Fibroblast of skin of scalp (primary cell): ENCODE results near the gene NCBP1.

Source experiments
- DNase-seq: peaks from one replicate; pipeline ENCODE4 v3.0.0-alpha.2; 2013

The NCBP1 gene

DNA sequence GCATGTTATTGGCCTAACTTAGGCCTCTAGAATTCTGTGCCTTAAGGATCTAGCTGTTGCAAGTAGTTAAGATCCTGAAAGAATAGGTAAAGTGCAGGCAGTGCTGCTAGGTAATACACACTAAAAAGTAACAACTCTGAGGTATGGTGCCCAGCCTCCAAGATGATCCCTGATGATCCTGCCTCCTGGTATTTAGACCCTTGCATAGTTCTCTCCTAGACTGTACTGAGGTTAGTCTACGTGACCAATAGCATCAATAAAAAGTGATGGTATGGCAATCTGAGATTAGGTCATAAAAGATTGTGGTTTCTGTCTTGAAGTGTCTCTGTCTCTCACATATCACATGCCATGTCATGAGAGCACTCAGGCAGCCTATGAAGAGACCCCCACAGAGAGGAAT, 9.7 kb upstream of the NCBP1 start:
- no peak for DNase-seq

DNA sequence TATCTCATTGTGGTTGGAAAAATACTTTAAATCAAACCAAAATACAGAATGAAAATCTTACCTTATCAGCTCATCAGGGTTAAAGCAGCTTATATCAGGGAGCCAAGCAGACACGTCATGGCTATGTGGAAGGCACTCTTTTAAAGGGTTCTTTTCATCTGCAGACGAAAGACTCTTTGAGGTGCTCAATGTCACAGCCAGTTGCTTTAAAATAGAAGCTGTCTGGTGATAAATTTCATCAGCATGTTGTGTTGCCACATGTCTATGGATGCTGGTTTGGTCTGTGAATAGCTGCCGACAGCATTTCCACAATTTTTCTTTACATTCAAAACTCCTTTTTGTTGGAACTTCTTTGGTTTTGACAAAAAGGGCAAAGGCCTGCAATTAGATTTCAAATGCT, 8.0 kb upstream of the NCBP1 start:
- DNase-seq = no peak

DNA sequence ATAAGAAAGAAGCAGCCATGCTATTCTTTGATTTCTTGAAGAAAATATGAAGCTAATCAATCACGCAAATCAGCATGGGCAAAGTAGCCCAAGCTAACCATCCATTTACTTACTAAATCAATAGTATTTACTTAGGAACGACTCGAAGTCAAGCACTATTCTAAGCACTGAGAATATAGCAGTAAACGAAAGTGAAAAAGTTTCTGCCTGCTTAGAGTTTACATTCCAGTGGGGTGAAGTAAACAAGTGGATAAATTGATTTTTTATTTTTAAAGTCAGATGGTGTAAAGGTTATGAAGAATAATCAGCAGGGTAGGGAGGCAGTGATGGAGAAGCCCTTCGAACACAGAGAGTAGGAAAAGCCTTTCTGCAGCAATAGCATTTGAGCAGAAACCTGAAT, 6.0 kb upstream of the NCBP1 start:
- DNase-seq = no peak

DNA sequence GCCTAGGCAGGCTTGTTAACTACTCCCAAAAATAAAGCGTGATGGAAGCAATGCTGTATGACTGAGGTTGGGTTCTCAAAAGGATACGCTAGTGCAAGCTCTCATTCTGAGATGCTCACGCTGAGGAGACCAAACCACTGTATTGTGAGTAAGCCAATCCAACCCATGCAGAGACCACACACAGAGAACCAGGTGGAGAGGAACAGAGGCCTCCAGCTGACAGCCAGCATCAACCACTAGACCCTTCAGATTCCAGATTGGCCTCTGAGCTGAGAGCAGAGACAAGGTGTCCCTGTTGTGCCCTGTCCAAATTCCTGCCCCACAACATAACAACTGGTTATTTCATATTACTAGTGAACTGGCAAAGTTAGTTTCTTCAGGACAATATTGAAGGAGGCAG, 5.0 kb upstream of the NCBP1 start:
- no peak for DNase-seq

DNA sequence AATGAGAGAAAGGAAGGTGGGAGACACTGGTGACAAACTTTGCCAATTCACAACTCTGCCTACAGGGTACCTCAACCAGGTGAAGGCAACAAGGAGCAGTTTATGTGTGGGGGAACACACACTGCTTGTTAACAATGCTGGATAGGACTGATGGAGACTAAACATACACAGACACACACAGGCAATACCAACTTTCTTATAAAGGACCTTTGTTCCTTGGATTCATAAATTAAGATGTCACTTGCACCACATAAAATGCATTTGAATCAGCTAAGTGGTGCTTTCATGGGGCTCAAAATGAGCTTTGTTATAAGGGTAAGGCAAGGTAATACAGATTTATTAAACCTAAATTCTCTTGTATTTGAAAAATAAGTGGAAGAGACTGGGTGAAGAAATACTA, 4.5 kb upstream of the NCBP1 start:
- no peak for DNase-seq

DNA sequence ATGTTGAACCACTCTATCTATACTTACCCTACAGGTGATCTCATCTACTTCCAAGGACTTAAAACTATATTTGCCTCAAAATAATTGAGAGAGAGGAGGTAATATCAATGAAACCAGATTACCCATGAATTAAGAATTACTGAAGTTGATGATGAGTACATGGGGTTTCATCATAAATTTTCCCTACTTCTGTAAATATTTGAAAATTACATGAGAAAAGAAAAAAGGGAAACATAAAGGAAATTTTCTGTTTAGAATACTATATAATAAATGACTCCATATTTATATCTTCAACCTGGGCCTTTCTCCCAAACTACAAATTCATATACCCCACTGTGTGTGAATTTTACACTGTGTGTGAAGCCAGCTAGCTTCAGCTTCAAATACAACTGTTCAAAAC, 3.0 kb upstream of the NCBP1 start:
- DNase-seq = no peak

DNA sequence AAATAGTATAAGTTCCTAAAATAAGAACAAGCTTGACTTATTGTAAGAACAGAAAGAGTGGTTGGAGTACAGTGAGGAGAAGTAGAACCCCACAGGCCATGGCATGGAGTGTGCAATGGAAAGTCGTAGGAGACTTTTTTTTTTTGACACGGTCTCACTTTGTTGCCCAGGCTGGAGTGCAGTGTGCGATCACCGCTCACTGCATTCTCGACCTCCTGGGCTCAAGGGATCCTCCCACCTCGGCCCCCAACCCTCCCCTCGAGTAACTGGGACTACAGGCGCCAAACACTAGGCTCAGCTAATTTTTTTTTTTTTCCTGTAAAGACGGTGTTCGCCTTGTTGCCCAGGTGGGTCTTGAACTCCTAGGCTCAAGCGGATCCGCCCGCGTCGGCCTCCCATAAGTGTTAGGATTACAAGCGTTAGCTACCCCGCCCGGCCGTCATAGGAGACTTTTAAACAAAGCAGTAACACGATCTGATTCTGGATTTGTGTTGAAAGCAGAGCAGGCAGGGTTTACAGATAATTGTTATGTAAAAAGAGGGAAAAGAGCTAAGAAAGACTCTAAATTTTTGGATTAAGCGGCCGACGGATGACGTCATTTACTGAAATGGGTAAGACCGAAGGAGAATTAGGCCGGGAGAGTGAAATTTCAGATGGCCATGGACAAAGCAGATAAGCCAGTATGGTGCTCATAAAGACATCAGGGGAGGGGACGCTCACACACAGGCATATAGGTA, 1.2 kb upstream of the NCBP1 start:
- DNase-seq = no peak

DNA sequence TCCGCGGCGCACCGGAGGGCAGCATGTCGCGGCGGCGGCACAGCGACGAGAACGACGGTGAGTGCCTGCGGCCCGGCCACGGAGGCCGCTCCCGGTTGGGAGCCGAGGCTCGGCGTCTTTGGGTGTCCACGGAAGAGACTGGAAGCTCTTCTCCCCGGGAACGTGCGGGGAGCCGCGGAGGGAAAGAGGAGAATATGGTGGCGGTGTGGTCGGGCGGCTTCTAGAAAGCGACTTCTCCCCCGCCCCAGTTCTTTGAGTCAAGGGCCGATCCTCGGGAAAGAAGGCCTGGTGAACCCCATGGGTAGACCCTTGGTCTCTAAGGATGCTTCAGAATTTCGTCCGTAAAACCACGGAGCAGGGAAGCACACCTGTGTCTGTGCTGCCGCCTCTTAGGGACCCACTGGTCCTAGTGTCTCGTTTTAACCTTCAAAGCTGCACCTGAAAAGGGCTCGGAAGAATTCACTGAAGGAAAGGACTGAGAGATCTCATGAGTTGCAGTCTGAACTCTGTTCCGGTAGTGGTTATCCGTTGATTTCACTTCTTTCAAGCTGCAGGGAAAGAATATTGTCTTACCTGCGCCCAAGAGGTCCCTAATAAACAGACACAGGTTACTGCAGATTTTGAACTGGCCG, 354 bp downstream of the NCBP1 start:
- no peak for DNase-seq

DNA sequence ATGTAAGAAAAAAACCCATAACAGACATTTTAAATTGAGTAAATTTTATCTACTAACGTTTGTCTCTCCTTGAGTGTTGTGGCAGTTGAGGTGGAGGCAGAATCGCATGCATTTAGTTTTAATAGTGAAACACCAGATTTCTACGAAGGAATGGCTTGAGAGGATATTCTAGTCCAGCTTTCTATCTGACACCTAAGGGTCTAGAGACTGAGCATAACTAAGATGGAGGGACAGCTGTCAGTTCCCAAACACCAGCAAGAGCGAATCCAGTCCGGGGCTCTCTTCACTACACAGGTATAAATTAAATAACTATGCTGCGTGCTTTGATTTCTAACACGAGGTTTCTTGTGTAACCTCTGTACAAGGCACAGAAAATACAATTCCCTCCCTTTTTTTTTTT, 1.4 kb downstream of the NCBP1 start:
- DNase-seq = no peak

DNA sequence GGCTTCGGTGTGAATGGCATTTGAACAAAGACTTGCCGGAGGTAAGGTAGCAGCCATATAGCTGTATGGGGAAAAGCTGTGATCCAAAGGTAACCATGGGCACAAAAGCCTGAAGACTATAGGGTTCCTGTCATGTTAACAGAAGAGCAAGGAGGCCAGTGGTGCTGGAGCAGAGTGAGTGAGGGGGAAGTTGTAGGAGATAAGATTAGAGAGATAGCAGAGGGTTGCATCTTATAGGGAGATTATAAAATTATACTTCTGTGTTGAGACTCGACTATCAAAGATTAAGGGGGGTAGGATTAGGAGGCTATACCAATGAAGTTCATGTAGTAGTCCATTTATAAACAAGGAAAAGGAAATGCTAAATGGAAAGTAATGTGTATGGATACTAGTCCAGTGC, 3.3 kb downstream of the NCBP1 start:
- no peak for DNase-seq

DNA sequence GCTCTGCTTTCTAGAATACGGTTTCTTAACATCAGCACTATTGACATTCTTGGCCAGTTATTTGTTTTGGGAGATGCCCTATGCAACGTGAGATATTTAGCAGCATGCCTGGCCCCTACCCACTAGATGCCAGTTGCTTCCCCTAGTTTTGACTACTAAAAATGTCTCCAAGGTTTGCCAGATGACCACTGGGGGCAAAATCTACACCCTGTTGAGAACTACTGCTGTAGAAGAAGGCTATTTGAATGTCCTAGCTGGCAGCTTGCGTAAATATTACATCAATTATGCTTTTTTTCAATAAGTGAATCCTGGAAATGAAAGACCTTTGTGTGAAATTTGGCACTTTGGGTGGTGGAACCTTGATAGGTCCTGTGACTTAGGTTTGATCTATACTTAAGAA, 5.0 kb downstream of the NCBP1 start:
- no peak for DNase-seq

DNA sequence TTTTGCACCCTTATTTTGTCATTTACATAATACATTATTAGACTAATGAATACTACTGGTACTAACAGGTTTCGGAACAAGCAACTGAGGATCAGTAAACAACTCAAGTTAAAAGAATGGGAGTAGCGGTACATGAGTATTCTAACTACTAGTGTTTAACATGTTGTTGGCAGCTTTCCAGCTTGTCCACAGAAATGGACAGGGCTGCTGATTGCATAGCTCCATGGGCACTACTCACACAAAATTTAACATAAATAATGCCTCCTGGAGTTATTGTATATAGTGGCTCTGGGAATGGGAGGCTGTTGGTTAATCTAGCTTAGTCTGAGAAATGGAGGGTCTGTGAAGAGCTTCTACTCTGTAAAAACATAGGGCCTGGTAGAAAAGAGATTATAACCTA, 6.7 kb downstream of the NCBP1 start:
- DNase-seq = no peak

DNA sequence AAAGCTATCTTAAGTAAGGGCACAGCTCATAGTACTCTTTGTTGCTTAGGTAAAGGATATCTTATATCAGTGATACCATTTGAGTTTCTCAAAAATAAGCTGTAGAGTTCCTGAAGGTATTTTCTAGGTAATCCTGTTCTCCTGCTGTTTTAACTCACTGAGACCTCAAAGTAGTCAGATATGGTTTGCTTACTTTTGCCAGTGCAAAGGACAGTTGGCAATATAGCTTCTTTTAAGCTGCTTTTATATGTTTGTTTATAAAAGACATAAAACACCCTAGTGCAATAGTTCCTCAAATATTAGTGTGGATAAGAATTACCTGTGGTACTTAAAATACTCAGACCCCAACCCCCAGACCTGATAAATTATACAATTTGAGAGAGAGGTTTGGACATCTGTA, 12.1 kb downstream of the NCBP1 start:
- DNase-seq = no peak

DNA sequence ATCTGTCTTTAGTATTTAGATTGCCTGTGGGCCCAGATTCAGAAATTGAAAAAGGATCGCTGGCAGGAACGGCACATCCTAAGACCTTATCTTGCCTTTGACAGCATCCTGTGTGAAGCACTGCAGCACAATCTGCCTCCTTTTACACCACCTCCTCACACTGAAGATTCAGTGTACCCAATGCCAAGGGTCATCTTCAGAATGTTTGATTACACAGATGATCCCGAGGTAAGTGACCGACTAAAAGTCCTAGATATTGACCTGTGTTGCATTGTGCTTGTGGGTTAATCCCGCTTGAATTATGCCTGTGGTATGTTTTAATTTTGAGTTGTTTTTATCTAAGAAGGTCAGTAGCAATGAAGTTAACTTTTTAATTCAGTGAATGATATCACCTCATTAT, 14.4 kb downstream of the NCBP1 start:
- DNase-seq = no peak

DNA sequence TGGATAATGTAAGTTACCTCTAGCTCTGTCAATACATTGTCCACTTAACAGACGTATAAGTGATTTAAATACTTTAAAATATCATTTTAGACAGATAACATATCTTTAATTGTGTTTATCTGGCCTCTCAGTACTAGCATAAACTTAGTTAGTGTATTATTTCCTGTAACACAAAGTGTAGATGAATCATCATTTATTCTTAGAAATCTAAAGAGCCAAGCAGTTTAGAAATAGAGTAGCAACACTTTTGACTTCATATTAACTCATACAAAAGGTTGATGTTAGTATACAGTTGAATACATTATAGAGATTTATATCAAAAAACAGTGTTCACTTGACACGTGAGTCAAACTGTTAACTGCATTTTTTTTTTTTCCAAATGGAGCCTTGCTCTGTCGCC, 18.0 kb downstream of the NCBP1 start:
- DNase-seq = no peak

DNA sequence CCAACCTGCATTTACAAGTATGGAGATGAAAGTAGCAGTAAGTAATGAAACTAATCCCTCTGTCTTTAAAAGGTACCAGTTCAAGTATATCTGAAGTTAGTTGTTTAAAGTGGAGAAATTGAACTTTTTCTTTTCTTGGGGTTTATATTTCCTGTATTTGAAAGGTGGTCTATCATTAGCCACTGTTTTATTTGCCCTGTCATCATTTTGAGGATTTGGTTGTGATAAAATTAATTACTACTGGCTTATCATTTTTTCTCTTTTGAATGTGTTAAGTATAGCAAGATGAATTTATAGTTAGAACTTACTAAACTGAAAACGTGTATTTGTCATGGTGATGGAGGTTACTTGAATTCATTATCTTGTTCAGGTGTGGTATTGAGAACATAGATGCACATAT, 25.1 kb downstream of the NCBP1 start:
- no peak for DNase-seq

DNA sequence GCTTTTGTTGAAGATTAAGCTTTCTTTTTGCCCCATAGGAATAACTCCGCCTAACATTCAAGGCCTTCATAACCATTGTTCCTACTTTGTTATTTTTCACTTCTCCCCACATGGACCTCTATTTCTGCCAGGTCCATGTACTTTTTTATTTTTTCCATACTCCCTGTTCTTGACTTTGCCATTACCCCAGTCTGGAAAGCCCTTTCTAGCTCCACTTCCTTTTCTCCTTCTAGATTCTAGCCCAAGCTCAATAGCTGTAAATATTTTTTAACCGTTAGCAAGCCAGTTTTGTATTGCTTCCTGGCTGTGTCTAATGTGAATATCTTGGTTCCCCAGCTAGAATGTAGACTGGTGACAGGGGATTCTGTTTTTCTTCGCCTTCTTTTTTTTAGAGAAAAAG, 26.1 kb downstream of the NCBP1 start:
- no peak for DNase-seq

DNA sequence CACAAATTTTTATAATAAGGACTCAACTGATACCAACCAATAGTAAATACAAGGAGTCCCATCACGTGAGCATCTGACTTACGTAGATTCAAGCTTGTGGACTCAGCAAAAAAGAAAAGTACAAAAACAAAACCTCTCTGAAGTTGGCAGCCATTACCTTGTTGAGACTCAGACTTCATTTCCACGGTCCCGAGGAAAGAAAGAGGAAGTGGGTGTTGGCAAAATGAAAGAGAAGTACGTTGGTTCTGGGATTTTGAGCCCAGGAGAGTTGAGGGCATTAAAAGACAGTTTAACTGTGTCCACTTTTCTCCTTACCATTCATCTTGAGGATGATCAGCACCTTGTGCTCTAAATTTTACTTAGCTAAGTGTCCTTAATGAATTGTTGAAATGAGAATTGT, 26.7 kb downstream of the NCBP1 start:
- DNase-seq = no peak

DNA sequence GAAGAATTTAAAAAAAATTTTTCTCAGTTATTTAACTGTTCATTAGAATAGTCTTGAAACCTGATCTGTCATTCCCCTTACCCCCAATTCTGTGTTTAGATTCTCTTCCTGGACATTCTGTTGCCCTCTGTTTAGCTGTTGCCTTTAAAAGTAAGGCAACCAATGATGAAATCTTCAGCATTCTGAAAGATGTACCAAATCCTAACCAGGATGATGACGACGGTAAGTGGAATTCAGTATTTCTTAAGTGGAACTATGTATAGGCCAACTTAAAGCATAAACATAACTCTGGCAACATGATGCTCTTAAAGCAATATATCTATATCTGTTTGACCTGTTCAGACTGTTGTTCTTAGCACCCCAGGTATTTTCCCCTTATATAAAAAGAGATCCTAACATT, 27.2 kb downstream of the NCBP1 start:
- DNase-seq = no peak

DNA sequence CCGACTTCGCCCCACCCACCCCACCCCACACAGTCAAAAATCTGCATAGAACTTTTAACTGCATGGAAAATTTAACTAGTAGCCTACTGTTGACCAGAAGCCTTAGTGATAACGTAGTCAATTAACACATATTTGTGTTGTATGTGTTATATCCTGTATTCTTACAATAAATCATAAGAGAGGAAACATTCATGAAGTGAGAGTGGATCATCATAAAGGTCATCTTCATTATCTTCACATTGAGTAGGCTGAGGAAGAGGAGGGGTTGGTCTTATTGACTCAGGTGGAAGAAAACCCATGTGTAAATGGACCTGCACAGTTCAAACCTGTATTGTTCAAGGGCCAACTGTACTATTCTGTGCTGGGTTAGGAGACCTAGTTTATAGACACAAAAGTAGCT, 32.1 kb downstream of the NCBP1 start:
- no peak for DNase-seq

DNA sequence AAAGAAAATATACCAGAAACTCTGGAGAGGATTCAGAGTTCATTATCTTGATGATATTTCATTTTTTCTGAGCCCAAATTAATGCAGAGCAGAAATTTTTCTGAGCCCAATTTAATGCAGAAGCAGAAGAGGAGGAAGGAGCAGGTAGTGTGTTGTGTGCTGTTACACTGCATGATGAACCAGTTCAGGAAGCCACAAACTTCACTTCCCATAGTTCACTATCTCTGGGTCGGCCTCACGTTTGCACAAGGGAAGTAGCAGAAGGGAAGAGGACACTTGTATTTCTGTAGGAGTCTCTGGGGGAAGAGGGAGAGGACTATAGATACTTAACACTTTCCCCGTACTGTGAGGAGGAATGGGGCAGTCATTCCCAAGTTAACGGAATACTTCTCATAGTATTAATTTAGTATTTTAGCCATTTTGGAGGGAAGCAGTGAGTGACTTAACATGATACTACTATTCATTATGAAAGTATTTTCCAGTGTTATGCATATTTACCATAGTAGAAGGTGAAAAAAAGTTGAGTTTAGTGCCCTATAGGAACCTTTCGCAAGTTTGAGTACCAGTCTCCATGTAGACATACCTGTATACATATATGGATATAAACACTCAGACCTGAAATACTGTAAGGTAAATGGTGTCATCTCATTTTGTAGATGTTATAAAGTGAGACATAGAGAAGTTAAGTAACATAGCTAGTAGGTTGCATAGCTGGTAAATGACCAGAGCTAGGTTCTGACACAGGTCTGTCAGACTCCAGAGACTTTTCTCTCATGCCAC, 33.5 kb downstream of the NCBP1 start:
- DNase-seq = no peak

DNA sequence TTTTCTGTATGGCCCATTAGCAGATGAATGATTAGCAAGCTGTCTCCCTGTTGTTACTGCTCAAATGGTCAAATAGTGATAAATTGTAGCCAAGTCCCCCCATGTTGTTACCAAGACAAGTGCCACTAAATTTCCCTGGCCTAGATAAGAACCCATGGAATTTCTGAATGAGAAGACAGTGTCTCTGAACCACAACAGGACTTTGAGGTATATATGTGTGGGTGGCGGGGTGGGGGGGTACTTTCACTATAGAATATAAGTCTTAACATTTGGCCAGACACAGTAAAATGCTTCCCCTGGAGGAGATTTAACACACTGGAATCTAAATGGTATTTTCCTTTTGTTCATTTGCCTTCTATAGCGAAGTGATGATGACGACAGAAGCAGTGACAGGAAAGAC, 34.9 kb downstream of the NCBP1 start:
- no peak for DNase-seq

DNA sequence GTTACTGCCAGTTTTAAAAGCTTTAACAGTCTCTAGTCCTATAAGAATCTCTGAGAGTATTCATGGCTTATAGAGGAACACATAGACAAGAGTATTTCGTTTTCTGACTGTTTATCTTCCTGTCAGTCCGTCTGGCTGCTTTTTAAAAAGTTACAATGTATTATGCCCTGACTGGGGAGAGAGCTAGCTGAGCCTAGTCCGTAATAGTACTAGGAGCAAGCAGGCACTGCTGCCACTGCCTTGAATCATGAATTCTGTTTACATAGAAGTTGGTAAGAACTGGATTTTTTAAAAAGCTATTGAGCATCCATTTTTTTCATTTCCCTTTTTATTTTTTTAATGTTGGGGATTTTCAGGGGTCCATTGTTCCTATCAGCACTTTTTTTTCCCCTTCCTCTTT, 37.0 kb downstream of the NCBP1 start:
- no peak for DNase-seq

DNA sequence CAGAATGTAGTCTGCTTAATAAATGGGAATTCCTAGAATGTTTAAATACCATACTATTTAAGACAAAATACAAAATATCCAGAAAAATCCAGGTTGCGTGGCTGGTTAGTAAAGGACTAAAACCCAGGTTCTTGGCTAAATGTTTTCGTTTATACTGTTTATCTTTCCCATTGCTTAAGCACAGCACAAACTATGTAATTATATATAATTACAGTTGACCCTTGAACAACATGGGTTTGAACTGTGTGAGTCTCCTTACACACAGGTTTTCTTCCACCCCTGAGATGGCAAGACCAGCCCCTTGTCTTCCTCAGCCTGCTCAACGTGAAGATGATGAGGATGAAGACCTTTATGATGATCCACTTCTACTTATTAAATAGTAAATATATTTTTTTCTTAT, 38.8 kb downstream of the NCBP1 start:
- no peak for DNase-seq
